SK-MEL-5 (cell line): ENCODE measurements around the gene PCDH1. TPM values are rescaled to one million over a fixed set of nuclear protein-coding genes. Genes with fewer than 3 reads are reported as not detected.
"Not testable (repeated sequence)": the region's sequence is repeated elsewhere in the genome, so short reads cannot be mapped to it uniquely, and the experiment has no call there.

ENCODE experiments used
- DNase-seq: peaks from one replicate; pipeline ENCODE4 v3.0.0-alpha.2; 2016; ENCODE audit warnings: low read depth, low spot score
- in situ Hi-C: cut with HindIII; loops from 2 replicates; pipeline ENCODE4 v1.10.0; 2016; ENCODE audit warnings: low sequenced_read_pairs, high pct_unique_total_duplicates, low pct_unique_long_range_greater_than_20kb
- polyA plus RNA-seq, 2 experiments: library from polyadenylated mRNA; depleted of rRNA; stranded (reverse); fragments of >200 nt; gene quantifications; 2 replicates each; pipeline ENCODE4 v1.2.3, GENCODE V29; 2015
- total RNA-seq: library from RNA; depleted of rRNA; stranded (reverse); fragments of >200 nt; shearing (Covaris generic); gene quantifications from 2 replicates; pipeline ENCODE4 v1.2.3, GENCODE V29; 2014; rRNA removed

PCDH1 gene
- 1.3 and 2.7 TPM in 2 replicates for total RNA-seq
- polyA plus RNA-seq (2015; cell fraction: cytosol; rRNA removed), result 1.4 and 1.6 TPM in 2 replicates
- 1.2 and 1.4 TPM in 2 replicates for polyA plus RNA-seq (2015; cell fraction: nucleus; rRNA removed)

- in situ Hi-C loops, result no loop called here
- DNase-seq, result peak; percentile 11
These were observed at the start of gene PCDH1 for GRCh38 chr5:141878186-141878710. Gene PCDH1 (minus strand): TSS chr5:141878410. CDS start chr5:141878262, 148 bp downstream.

GRCh38 chr5:141926434-141926833, 48.2 kb upstream of the PCDH1 start:
- in situ Hi-C loops, result no loop called here
- DNase-seq, result no peak

GRCh38 chr5:141923448-141924313, 45.5 kb upstream of the PCDH1 start, which contains the start of gene DELE1:
Gene DELE1 (plus strand): TSS chr5:141923871. CDS start chr5:141923942, 71 bp downstream.
- DNase-seq, result peak; percentile 98
- in situ Hi-C loops, result no loop called here

GRCh38 chr5:141922827-141923447, 44.7 kb upstream of the PCDH1 start:
- DNase-seq, in situ Hi-C loops: not testable (repeated sequence)

GRCh38 chr5:141920771-141921170, 42.6 kb upstream of the PCDH1 start:
- no peak for DNase-seq
- in situ Hi-C loops, result no loop called here

GRCh38 chr5:141919218-141920119, 41.3 kb upstream of the PCDH1 start:
- in situ Hi-C loops, result no loop called here

GRCh38 chr5:141917760-141918159, 39.5 kb upstream of the PCDH1 start:
- DNase-seq, result no peak
- in situ Hi-C loops, result no loop called here

More at GRCh38 chr5:141919218-141920119, 41.3 kb upstream of the PCDH1 start:
- no peak for DNase-seq

GRCh38 chr5:141916522-141916921, 38.3 kb upstream of the PCDH1 start:
- in situ Hi-C loops, result no loop called here

GRCh38 chr5:141915881-141916336, 37.7 kb upstream of the PCDH1 start:
- no peak for DNase-seq
- in situ Hi-C loops, result no loop called here

More at GRCh38 chr5:141916522-141916921, 38.3 kb upstream of the PCDH1 start:
- DNase-seq, result no peak

GRCh38 chr5:141914797-141915196, 36.6 kb upstream of the PCDH1 start:
- DNase-seq, result no peak
- in situ Hi-C loops, result no loop called here

- in situ Hi-C loops, result no loop called here
- no peak for DNase-seq
These were observed 36.1 kb upstream of the PCDH1 start for GRCh38 chr5:141914199-141914743.

- in situ Hi-C loops, result no loop called here
- DNase-seq, result no peak
These were observed 35.5 kb upstream of the PCDH1 start for GRCh38 chr5:141913560-141914198.

GRCh38 chr5:141910271-141910673, 32.1 kb upstream of the PCDH1 start:
- in situ Hi-C loops, result no loop called here
- DNase-seq, result no peak

GRCh38 chr5:141909212-141909611, 31.0 kb upstream of the PCDH1 start:
- DNase-seq, result no peak
- in situ Hi-C loops, result no loop called here

GRCh38 chr5:141908796-141909195, 30.6 kb upstream of the PCDH1 start:
- in situ Hi-C loops, result no loop called here
- DNase-seq, result no peak

- DNase-seq, result no peak
- in situ Hi-C loops, result no loop called here
These were observed 28.8 kb upstream of the PCDH1 start for GRCh38 chr5:141906972-141907371.

GRCh38 chr5:141906517-141906916, 28.3 kb upstream of the PCDH1 start:
- DNase-seq, result no peak
- in situ Hi-C loops, result no loop called here
